Epithelial cell of prostate (primary cell): ENCODE results near the gene TRERF1.
"Not testable (repeated sequence)": the region's sequence is repeated elsewhere in the genome, so short reads cannot be mapped to it uniquely, and the experiment has no call there.

ENCODE experiments used
- DNase-seq: peaks from one replicate; pipeline ENCODE4 v3.0.0-alpha.2; 2011; ENCODE audit warnings: low read depth, low spot score
- H3K27ac ChIP-seq: fragments of 450-650 bp; 2 replicates; pipeline ENCODE4 v1.5.1; 2017; ENCODE audit warnings: mild to moderate bottlenecking

TRERF1 gene

DNA sequence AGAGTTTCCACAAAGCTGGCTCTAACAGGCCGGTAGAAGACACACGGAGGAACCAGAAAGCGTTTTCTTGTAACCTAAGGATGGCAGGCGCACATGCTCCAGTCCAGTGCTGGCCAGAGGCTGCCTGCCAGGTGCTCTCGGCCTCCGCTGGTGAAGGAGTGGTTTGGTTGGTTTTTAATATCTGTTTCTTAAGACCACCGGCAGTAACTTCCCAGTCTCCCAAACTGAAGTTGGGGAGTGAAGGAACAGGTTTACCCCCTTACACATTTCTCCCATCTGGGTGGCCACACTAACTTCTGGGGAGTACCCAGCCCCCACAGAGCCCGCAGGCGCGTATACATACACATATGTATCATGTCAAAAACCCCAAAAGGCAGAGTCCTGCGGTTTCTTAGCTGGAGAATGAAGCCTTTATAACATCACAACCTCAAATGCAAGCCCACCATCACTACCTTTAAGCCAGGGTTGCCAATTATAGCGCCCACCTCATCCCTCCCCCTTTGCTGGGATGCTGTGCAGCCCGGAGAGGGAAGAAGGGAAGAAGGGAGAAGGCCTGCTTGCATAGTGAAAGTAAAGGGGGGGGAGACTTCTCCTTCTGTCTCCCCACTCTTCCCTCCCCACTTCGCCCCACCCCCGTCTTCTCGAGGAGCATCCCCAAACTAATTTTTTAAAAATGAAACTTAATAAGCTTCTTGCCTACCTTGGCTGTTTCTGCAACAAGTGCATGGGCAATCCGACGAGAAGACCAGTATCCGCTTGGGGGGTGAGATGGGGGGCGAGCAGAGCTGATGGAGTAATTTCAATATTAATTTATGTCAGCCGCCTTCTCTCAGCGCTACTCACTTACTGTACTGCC lies 1.0 kb downstream of the TRERF1 start:
- H3K27ac ChIP-seq: peak overlapping the region; percentile 64
- no peak for DNase-seq

DNA sequence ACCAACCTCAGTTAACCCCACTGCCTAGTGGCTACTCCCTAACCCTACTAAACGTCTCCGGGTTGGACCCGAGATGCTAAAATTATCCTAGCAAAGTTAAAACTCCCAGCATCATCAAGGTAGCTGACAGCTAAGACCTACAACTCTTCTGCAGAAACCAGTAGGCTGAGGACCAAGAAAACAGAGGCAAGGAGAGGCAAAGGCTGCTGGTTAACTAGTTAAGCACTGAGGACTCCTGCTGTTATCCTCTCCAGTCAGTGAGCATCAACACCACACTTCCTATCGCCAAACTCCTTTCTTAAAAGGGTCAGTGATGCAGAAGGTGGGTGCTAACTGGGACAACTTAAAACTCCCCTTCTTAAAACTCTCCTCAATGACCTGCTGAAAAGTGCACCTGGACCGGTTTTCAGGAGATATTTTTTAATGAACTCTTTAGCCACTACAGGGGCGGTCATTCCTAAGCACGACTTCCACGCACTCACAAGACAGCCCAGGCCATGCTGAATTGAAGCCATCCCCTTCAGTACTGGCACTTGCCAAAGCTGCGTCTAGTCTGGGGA lies 1.7 kb downstream of the TRERF1 start:
- H3K27ac ChIP-seq: peak overlapping the region; percentile 64
- DNase-seq: no peak

DNA sequence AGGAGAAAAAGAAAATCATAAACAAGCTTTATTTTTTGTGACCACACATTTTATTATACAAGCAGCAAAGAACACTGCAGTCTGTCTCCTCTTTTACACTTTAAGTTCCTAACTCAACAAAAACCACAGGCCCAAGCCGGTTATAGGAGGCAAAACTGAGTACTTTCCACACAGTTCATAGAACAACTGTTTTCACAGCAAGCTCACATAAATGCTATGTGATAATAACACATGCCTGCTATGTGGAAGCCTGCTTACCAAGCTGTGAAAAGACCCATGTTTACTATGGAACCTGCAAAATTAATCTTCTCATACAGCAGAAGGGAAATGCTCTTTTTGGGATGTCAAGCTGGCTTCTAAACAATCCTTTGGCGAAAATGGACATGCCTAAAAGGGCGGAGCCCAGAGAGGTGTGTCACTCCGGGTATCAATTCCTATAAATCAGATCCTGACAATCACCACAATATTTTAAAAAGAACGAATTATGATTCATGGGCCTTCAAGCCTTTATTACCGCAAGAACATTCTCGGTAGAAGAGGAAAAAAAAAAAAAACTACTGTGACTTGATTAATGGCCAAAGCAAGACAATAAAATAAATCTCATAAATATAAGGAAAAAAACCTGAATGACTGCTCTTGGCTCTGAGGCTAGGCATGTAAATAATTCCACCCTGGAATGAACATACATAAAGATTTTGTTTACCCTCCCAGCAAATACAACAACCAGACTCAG lies 2.6 kb downstream of the TRERF1 start:
- DNase-seq: no peak
- peak overlapping the region; percentile 64 for H3K27ac ChIP-seq

DNA sequence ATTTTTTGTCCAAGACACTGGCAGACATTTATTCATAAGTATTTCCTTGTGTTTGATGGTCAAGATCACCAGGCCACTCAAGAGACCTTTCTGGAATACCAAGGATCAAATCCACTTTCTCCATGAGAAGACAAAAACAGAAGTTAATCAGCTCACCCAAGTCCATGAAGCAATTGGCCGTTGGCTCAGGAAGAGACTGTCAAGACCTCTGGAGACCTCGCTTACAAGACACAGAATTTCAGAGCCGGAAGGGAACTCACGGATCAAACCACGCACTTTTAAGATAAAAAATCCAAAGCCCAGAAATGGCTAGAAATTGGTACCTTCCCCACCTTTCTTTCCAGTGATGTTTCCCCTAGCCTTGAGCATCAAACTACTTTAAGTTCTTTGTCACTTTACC lies 3.3 kb downstream of the TRERF1 start:
- no peak for DNase-seq
- peak overlapping the region; percentile 64 for H3K27ac ChIP-seq

DNA sequence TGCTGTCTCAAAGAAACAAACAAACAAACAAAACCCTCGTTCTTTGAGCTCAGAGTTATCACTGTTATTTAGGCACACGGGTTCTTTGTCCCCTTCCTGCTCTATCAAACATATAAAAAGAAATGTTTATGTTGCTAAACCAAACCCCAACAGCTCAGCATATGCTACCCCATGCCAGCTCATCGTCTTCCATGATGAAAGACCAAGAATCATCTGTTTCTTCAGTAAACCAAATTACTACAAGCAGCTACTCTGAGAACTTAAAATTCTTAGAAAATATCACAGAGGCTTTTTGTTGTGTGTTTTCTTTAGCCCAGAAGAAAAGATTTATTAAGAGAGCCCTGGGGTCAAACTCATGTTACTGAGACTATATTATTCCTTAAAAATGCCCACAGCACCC lies 4.7 kb downstream of the TRERF1 start:
- no peak for DNase-seq
- no peak overlapping the region for H3K27ac ChIP-seq

DNA sequence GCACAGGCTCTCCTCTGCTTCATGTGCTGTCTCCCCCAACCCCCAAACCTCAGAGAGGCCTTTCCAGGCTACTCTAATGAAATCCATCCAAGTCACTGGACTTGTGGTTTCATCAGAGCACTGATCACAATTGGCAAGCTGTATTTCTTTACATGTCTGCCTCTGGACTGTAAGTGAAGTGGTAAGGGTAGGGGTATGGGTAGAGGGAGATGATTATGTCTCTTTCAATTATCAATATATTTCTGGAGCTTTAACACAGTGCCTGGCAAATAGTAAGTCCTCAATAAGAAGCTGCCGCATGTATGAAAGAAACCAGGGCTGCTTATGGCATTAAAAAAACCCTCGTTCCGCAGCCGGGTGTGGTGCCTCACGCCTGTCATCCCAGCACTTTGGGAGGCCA lies 5.4 kb downstream of the TRERF1 start:
- H3K27ac ChIP-seq: no peak overlapping the region
- no peak for DNase-seq

DNA sequence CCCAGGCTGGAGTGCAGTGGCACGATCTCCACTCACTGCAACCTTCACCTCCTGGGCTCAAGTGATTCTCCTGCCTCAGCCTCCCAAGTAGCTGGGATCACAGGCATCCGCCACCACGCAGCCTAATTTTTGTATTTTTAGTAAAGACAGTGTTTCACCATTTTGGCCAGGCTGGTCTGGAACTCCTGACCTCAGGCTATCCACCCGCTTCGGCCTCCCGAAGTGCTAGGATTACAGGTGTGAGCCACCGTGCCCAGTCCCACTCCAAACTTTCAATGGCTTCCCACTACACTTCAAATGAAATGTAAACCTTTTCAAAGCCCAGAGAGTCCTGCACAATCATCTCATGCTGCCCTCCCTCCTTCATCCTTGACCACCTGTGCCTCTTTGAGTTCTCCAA lies 5.8 kb downstream of the TRERF1 start:
- not testable (repeated sequence) for DNase-seq, H3K27ac ChIP-seq

DNA sequence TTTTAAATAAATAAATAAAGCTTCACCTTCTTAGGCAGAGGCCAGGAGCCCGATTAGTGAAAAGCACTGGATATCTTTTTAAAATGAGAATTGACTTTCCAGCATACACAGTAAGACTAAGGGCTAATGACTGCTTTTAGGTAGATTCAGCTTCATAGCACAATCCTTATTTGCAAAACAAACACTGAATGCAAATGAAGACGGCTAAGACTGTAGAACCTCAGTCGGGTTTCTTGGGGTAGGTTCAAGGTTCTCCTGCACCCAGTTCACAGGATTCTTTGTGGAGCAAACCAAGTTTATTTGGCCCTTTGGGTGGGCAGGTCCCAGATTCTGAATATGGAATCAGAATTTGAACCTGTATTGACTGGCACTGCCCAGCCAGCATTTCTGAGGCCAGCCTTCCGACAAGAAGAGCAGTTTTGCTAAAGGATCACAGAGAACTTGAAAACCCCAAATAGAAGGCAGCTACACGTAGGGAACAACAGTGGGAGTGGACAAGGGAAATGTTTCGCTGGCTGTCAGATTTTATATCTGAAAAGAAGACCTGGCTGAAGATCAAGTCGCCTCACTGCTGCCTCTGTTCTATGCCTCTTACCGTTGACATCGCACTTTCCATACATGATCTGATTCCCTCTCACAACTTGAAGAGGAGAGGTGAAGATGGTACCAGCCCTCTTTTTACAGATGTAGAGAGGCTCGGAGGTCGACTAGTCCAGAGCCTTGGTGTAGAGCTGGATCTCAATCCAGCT lies 8.2 kb downstream of the TRERF1 start:
- H3K27ac ChIP-seq: no peak overlapping the region
- DNase-seq: no peak

DNA sequence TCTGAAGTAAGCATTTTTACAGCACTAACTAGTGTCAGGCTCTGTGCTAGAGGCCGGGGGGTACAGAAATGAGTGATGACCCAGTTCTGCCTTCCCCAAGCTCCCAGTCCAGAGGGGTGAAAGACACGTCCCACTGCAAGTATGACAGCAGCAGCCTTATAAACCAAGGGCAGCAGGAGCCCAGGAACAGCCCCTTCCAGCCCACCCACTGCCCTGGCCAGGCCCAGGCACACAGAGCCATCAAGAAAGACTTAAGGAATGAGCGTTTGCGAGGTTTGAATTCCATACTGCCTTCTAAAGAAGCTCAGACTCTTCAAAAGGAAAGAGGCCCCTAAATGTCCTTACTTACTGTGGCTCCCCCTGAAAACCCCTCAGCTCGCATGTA lies 10.0 kb downstream of the TRERF1 start:
- H3K27ac ChIP-seq: no peak overlapping the region
- no peak for DNase-seq

DNA sequence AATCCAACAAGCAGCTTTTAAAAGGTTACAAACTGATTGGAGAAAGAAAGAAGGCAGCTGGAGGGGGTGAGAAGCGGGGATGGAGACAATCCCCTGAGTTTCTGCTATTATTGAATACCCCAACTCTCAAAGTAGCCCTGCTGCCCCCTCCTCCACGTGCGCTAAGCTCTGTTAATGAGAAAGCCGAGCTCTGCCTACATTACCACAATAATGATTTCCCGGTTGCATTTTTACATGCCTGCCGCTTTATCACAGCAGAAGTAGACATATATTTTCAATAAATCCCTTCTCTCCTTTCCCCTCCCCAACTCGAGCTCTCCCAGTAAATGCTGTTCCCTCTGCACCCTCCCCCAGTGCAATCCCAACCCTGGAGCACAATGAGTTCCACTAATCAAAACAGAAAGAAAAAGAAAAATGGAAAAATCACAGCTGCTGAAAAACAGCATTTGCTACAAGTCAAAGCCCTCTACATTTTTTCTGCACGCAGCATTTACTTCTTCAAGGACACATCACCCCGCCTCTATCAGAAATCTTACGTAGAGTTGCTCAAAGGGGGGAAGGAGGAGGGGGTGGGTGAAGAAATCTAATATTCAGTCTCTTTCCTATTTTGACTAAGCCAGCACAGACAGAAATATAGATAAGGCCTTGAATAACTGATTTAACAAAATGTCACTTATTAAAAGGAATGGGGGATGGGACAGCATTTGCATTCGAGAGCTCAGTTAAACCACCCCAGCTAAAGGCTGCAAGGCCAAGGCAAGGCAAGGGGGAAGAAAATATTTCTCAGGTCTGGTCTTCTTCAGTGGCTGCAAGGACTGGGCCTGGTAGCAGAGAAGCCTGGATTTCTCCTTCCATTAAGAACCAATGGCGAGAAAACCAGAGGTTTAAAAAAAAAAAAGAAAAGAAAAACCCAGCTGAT lies 10.7 kb downstream of the TRERF1 start:
- H3K27ac ChIP-seq: no peak overlapping the region
- DNase-seq: no peak

DNA sequence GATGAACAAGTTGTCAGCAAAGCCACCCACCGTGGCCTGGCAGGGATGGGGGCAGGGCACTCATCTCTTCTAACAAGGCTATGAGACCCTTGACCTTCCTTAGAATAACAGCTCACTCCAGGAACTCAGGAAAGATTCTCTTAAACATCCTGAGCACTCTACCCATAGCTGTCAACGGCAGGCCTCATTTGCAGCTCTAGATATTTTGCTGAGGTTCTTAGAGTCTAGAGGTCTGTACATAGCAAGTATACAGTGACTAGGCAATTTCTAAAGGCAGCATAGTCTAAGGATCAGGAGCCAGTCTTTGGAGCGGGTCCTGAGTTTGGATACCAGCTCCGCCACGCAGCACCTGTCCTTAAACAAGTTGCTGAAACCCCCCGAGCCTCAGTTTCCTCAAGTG lies 11.7 kb downstream of the TRERF1 start:
- DNase-seq: no peak
- H3K27ac ChIP-seq: no peak overlapping the region

DNA sequence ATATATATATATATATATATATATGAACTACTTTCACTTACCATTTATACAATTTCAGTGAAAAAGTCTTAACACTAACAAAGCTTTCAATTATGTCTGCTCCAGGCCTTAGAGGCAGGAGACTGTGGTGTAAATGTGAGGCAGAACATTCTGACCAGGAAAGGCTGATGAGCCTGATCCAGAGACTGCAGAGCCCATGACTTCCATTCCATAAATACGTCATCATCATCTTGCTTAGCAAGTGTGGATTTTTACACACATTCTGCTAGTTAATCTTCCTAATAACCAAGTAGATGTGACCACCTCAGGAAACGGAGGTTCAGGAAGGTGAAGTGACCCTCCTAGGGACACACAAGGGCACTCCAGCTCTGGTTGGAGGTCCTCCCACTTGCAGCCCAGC lies 14.9 kb downstream of the TRERF1 start:
- DNase-seq: no peak
- no peak overlapping the region for H3K27ac ChIP-seq

DNA sequence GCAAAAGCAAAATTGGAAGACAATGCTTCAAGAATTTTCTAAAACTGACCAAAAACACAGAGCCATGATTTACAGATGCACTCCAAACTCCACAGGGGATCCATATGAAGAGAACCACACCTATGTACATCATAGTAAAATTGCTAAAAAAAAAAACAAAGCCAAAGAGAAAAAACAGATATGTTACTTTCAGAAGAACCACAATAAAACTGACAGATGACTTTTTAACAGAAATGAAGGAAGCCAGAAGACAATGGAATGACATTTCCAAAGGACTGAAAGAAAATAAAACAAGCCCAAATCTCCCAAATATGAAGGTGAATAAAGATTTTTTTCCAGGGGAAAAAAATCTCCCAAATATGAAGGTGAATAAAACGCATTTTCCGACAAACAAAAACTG lies 17.5 kb downstream of the TRERF1 start:
- no peak for DNase-seq
- no peak overlapping the region for H3K27ac ChIP-seq

DNA sequence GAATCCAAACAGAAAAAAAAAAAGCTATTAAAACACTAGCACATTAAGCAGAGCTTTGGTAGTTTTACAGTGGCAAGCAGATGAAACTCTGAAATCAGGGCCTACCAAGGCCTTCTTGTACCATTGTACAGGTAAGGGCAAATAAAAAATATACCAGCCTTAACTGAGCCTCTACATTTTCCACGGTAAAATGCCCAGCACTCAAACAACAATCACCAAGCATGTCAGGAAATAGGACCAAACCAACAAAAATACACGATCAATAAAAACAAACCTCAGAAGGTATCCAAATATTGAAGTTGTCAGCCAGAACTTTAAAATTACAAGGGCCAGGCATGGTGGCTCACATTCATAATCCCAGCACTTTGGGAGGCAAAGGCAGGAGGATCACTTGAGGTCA lies 18.3 kb downstream of the TRERF1 start:
- no peak overlapping the region for H3K27ac ChIP-seq
- no peak for DNase-seq

DNA sequence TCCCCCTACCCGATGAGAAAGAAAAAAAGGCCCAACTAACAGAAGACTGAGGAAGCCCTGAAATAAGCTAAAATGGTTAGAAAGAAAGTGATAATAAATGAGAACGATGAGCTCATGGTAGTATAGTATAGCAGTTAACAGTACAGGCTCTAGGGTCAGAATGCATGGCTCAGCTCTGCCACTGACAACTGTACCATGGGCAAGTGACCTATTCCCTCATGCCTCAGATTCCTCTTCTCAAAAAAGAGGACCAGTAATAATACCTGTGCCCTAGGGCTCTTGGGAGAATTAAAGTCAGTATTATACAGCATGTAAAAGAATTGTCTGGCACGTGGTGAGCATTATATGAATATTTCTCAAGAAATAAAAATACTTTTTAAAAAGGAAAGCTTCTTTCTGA lies 19.8 kb downstream of the TRERF1 start:
- no peak overlapping the region for H3K27ac ChIP-seq

DNA sequence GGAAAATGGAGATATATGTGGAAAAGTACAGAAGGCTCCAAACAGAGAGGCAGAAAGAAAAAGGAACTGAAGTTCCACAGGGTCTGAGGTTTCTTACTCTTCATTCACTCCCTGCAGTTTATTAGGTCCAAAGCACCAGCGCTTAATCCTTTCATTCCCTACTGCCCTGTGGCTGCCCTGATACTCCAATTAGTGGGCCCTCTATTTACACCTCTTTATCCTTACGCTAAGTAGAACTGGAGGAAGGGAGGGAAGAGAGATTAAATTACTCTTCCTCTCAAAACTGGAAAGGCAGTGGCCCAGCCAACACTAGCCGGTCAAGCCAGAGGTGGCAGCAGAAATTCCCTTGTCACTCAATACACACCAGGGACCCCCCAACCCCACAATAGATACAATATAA lies 20.4 kb downstream of the TRERF1 start:
- H3K27ac ChIP-seq: no peak overlapping the region
- DNase-seq: no peak

More for the DNA sequence above, 19.8 kb downstream of the TRERF1 start:
- DNase-seq: no peak

DNA sequence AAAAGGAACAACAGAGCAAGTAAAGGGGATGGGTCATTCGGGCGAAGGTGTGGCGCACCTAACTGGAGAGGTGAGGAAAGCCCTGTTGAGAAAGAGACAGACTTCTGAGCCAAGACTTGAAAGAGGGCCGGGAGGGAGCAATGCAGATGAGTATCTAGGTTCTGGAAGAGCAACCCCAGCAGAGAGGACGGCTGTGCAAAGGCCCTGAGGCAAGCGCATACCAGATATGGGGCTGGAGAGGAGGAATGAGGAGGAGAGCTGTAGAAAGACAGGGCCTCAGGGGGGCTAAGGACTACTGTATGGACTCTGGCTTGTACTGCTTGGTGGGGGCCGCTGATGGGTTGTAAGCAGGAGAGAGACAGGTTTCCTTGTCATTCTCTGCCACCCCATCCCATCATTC lies 21.9 kb downstream of the TRERF1 start:
- DNase-seq: no peak
- H3K27ac ChIP-seq: no peak overlapping the region

DNA sequence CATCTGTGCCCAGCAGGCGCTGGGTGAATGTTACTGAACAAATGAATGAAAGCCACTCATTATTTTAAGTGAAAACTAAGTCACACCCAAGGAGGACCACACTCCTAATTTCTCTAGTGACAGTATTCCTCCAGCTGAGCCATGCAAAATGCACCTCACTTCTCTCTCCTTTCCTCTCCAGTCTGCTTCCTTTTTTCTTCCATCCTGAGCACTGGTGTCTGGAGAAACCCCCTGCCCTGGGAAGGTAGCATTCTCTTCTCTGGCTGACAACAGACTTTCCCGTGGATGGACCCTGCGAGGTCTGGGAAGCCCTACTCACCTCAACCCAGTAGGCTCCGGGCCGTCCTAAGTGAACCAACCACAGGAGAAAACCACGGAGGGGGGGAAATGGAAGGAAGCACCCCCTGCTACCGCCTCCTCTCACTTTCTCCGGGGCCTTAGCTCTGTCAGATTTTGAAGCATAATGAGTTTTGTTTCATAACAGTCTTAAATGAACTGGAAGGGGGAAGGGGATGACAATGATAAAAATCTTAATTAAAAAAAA lies 22.6 kb downstream of the TRERF1 start:
- no peak for DNase-seq
- H3K27ac ChIP-seq: no peak overlapping the region

DNA sequence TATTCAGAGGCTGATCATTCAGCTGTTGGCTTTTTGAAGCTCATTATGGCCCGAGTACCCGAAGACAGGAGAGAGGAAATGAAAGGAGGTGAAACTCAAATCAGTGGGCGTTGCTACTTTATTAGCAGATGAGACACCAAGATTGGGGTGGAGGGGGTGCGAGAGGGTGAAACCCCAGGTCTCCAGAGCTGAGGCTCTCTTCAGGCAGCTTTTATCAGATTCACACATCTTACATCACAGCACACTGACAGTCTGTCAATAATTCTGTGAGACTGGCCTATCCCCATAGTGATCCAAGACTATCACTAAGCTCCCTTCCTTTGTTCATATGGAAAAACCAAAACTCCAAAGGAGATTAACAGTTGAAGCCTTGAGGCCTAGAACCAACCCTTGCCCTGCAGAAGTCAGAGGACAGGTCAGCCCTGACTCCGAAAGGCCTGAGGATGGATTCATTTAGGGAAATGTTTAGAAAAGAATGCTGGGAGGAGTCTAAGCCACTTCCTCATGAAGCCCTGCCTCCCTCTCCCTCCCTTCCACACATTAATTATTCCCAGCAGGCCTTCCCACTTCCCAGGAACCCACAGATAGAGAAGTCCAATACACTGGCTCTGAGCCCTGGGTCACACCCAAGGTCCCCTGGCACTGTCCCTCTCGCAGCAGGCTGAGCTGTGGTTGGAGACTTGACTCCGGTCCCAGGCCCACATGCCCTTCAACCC lies 23.2 kb downstream of the TRERF1 start:
- DNase-seq: no peak
- no peak overlapping the region for H3K27ac ChIP-seq
